GM19193 (cell line): ENCODE measurements around the gene DSG4.

ENCODE experiments used
- POLR2A ChIP-seq: IDR thresholded peaks from 4 replicates; pipeline ENCODE4 v1.6.1; 2011; ENCODE audit not compliant: insufficient read depth, insufficient read length; ENCODE audit errors: extremely low read depth

The DSG4 gene

DNA sequence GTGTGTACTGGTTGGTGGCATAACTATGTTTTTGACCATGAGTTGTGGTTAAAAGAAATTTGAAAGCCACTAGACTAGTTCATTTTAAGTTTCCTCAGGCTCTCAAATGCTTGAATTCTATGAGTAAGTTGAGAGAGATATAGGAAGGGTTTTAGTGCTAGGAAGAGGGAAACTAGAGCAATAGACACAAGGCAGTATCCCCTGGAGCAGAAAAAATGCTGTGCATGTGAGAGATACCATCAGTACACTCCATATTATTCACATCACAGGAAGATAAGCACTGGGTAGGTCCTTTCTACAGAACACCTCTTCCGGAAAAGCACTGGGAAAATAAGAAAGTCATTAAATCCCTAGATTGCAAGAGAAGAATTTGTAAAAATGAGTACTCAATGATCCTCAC, 51.6 kb downstream of the DSG4 start:
- TF ChIP-seq POLR2A: no peak

GRCh38 chr18:31429623-31430022, 53.0 kb downstream of the DSG4 start:
- TF ChIP-seq POLR2A: no peak

GRCh38 chr18:31430072-31430471, 53.5 kb downstream of the DSG4 start:
- no peak for TF ChIP-seq POLR2A

- TF ChIP-seq POLR2A: no peak
Observed at GRCh38 chr18:31430554-31430953, 54.0 kb downstream of the DSG4 start.

GRCh38 chr18:31432316-31432715, 55.7 kb downstream of the DSG4 start:
- no peak for TF ChIP-seq POLR2A

DNA sequence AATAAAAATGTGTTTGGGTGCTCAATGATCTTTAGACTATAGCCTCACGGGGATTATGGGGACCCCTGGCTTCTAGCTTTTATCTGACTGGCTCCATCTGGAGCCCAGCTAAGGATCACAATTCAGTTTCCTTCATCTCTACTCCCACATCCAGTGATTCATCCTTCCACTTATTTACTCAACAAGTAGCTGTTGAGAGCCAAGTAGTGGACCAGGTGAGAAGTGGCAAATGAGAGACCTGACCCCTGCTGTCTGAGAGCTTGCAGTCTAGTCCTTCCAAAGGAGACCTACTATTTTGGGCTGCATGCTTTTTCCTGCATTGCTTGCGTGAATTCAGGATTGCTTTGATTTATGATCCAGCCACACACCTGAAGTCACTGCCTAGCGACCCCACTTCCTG, 60.2 kb downstream of the DSG4 start:
- no peak for TF ChIP-seq POLR2A

DNA sequence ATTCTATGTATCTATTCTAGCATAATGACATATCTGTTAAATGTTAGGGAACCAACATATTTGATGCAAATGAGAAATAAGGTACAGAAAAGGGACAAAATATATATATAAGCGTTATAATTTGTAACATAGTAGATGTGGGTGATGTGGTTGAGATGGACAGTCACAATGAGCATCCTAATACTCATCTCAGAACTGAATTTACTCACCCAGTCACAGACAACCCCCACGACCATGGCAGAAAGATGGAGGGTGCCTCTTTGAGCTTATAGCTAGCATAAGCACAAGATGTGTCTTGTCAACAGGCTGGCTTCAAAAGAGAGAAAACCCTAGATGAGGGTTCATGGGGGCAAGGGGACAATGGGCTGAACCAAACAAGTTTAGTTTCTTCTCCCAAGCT, 61.8 kb downstream of the DSG4 start:
- no peak for TF ChIP-seq POLR2A

- no peak for TF ChIP-seq POLR2A
Observed at GRCh38 chr18:31439807-31440325, 63.3 kb downstream of the DSG4 start.

DNA sequence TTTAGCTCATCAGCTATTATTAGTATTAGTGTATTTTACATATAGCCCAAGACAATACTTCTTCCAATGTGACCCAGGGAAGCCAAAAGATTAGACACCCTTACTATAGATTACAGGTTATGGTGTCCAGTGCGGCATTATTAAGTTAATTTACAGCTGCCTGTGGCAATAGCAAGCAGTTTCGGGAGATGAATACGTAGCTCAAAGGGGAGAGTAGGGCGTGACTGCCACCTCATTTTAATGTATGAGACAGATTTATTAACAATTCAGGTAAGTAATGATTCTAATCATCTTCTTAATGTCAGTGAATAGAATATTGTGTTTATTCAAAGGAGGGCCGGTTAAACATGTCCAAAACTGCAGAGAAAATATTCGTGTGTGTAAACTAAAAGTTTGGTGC, 64.2 kb downstream of the DSG4 start:
- no peak for TF ChIP-seq POLR2A

GRCh38 chr18:31441493-31441892, 64.9 kb downstream of the DSG4 start:
- no peak for TF ChIP-seq POLR2A

DNA sequence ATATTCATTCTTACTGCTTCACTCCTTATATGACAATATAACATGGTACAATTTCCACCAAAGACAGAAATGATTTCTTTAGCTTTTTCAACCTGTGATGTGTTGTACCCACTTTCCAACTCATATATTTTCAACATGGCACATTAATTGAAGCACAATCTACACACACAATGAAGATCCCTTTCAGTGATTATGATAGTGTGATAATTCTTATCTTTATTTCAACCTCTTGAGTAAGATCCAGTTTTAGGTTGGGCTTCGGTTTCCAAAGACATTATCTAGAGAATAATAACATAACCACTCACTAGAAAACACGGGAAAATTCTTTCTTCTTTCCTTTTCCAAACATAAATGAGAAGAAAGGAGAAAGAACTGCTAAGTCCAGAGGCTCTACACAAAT, 67.6 kb downstream of the DSG4 start:
- no peak for TF ChIP-seq POLR2A

GRCh38 chr18:31445908-31446307, 69.3 kb downstream of the DSG4 start:
- TF ChIP-seq POLR2A: no peak

- TF ChIP-seq POLR2A: no peak
Observed at GRCh38 chr18:31446854-31447253, 70.3 kb downstream of the DSG4 start.

DNA sequence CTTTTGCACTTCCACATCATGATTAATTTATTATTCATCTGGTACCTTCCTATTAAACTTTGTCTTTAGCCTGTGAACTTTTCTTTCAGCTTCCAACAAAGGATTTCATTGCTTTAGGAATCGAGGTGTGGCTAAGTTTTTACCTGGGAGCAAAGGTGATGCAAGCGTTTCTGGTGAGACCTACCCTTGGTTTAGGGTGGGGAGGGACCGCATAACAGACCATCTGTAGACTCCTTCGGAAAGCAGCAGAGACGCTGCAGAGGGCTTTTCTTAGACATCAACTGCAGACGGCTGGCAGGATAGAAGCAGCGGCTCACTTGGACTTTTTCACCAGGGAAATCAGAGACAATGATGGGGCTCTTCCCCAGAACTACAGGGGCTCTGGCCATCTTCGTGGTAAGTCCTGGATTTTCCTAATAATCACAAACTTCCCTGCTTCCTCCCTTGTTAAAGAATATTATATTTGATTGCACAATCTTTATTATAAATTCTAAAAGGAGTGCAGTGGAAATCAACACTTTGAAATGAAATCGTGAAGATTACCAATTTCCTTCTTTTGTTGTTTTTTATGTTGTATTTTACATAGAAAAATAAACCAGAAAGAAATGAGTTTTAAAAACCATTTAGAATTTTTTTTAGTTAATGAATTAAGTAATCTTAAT, 71.1 kb downstream of the DSG4 start, which contains the start of gene DSG3:
Gene DSG3 (plus strand): TSS at position 212 of the 662 bp plus-strand sequence. CDS start 137 bp downstream, at position 349.
- no peak for TF ChIP-seq POLR2A

- no peak for TF ChIP-seq POLR2A
Observed at GRCh38 chr18:31450409-31450808, 73.8 kb downstream of the DSG4 start.

GRCh38 chr18:31451625-31452024, 75.0 kb downstream of the DSG4 start:
- TF ChIP-seq POLR2A: no peak
